K562 (cell line): ENCODE results near the gene MGAM2. TPM values are rescaled to one million over a fixed set of nuclear protein-coding genes. Genes with fewer than 3 reads are reported as not detected.

Source experiments
- ATAC-seq: fragments of 200-7000 bp; cut with Tn5 transposase; 3 replicates; pipeline ENCODE4 v1.9.1; 2020; ENCODE audit warnings: moderate library complexity
- BruUV-seq: library from RNA; stranded (reverse); fragments of 400-500 nt; replicated peaks from 2 replicates; lab custom pipeline; 2021; lab: Mats Ljungman, UMichigan
- CTCF ChIA-PET: fragments of 300-600 bp; formaldehyde crosslinking; extraction: SDS; loops from one replicate; lab custom pipeline; 2021; ENCODE audit warnings: low intra/inter-chr PET ratio; lab: Yijun Ruan, JAX
- POLR2A ChIA-PET: fragments of 300-600, 350-650 bp; sonication (Branson Sonifier 250); formaldehyde crosslinking; extraction: SDS; loops from one replicate; lab custom pipeline; 2021; ENCODE audit warnings: antibody characterized with exemption, inconsistent platforms; lab: Yijun Ruan, JAX
- DNase-seq, 4 experiments: peaks; one replicate each; pipeline versions ENCODE4 v3.0.0 to v3.0.0-alpha.2; 2011 to 2018; ENCODE audit warnings: low spot score in 3 of 4, mixed read lengths in 3 of 4; ENCODE audit errors: extremely low read depth in 1 of 4
- FAIRE-seq: peaks from 2 replicates; lab custom pipeline; 2011; peaks lifted over from hg19 to GRCh38; lab: Jason Lieb, UNC
- H2AFZ ChIP-seq: 2 replicates; pipeline ENCODE4 v1.6.0; 2011; ENCODE audit warnings: low read depth, low read length, control low read depth, inconsistent platforms
- H3K27ac ChIP-seq: fragments of 200-600 bp; 3 replicates; pipeline ENCODE4 v1.8.0; 2011; ENCODE audit warnings: low read depth, mild to moderate bottlenecking, control low read depth, inconsistent platforms, low read length, moderate library complexity, mixed read lengths; ENCODE audit errors: extremely low read depth
- H3K27me3 ChIP-seq, 2 experiments: fragments of 300-600 bp in 1 of 2; 2 replicates in 1 of 2; 3 replicates in 1 of 2; pipeline versions ENCODE4 v1.6.0 to v1.8.0; 2011; ENCODE audit warnings: inconsistent platforms in 2 of 2, low read length in 2 of 2, mild to moderate bottlenecking in 1 of 2, mixed read lengths in 1 of 2, moderate library complexity in 1 of 2; ENCODE audit not compliant: control insufficient read depth in 2 of 2, insufficient read depth in 2 of 2
- H3K36me3 ChIP-seq: fragments of 300-600 bp; 3 replicates; pipeline ENCODE4 v1.8.0; 2011; ENCODE audit warnings: mild to moderate bottlenecking, low read length, inconsistent platforms; ENCODE audit not compliant: control insufficient read depth, insufficient read depth
- H3K4me1 ChIP-seq, 2 experiments: fragments of 200-600 bp in 1 of 2; replicated peaks in 1 of 2; 2 replicates in 1 of 2; 3 replicates in 1 of 2; pipeline versions ENCODE4 v1.5.1 to v1.8.0; 2011; ENCODE audit warnings: inconsistent platforms in 2 of 2, low read length in 2 of 2, mild to moderate bottlenecking in 1 of 2, mixed read lengths in 1 of 2, moderate library complexity in 1 of 2; ENCODE audit not compliant: control insufficient read depth in 2 of 2, insufficient read depth in 2 of 2
- H3K4me2 ChIP-seq: 2 replicates; pipeline ENCODE4 v1.6.1; 2011; ENCODE audit warnings: low read length, control low read depth, inconsistent platforms, mixed read lengths; ENCODE audit not compliant: insufficient read depth
- H3K4me3 ChIP-seq: fragments of 200-600 bp; sonication (generic), shearing (Covaris generic); 2 replicates; pipeline ENCODE4 v1.5.1; 2016; ENCODE audit warnings: control low read depth, inconsistent platforms
- H3K79me2 ChIP-seq: fragments of 200-600 bp; 3 replicates; pipeline ENCODE4 v1.8.0; 2011; ENCODE audit warnings: low read length, inconsistent platforms; ENCODE audit not compliant: control insufficient read depth, insufficient read depth
- H3K9ac ChIP-seq, 2 experiments: 2 replicates each; pipeline versions ENCODE4 v1.6.0 to v1.6.1; 2011; ENCODE audit warnings: low read depth in 2 of 2, low read length in 2 of 2, control low read depth in 1 of 2, inconsistent platforms in 1 of 2, mild to moderate bottlenecking in 1 of 2, mixed read lengths in 1 of 2; ENCODE audit not compliant: insufficient read depth in 1 of 2
- H3K9me1 ChIP-seq: one replicate; pipeline ENCODE4 v1.6.0; 2011; ENCODE audit warnings: inconsistent platforms, mild to moderate bottlenecking, low read length, moderate library complexity; ENCODE audit not compliant: control insufficient read depth, insufficient read depth
- H3K9me3 ChIP-seq: replicated peaks from 2 replicates; pipeline ENCODE4 v1.5.1; 2011; ENCODE audit warnings: low read depth, low read length, inconsistent platforms; ENCODE audit not compliant: control insufficient read depth, insufficient read depth
- H4K20me1 ChIP-seq: replicated peaks from 2 replicates; pipeline ENCODE4 v1.6.1; 2011; ENCODE audit warnings: low read length, inconsistent platforms, mixed read lengths; ENCODE audit not compliant: control insufficient read depth, insufficient read depth
- CBX2 ChIP-seq: fragments of 200-600 bp; sonication (generic); IDR thresholded peaks from one replicate; pipeline ENCODE4 v1.6.1; 2012; ENCODE audit warnings: mild to moderate bottlenecking, low read length, inconsistent platforms; ENCODE audit not compliant: insufficient read depth, poor library complexity, severe bottlenecking
- MTA1 ChIP-seq: fragments of 450-650 bp; IDR thresholded peaks from 2 replicates; pipeline ENCODE4 v1.6.1; 2017; ENCODE audit warnings: borderline replicate concordance
- NFIC ChIP-seq: fragments of 450-650 bp; IDR thresholded peaks from 2 replicates; pipeline ENCODE4 v1.6.1; 2017; ENCODE audit warnings: mild to moderate bottlenecking, inconsistent platforms
- OTX1 ChIP-seq: fragments of 450-650 bp; formaldehyde crosslinking; IDR thresholded peaks from 2 replicates; pipeline ENCODE4 v1.4.0; 2022; ENCODE audit warnings: mild to moderate bottlenecking
- RNF2 ChIP-seq: sonication (generic); IDR thresholded peaks from 2 replicates; pipeline ENCODE4 v1.6.1; 2016
- STAT5A ChIP-seq: IDR thresholded peaks from 2 replicates; pipeline ENCODE4 v1.6.1; 2012; ENCODE audit warnings: low read length, inconsistent platforms, borderline replicate concordance
- ZNF699 ChIP-seq: fragments of 250-450 bp; sonication (Bioruptor Pico); IDR thresholded peaks from 2 replicates; pipeline ENCODE4 v1.8.0; 2021; ENCODE audit warnings: mild to moderate bottlenecking, moderate library complexity; ENCODE audit not compliant: insufficient replicate concordance
- WGBS: fragments of 100-300 bp; shearing (Covaris generic); methylation state at CpG from one replicate; pipeline ENCODE4 v1.1.6; 2016; ENCODE audit warnings: low coverage, mixed read lengths; ENCODE audit not compliant: insufficient coverage; ENCODE audit errors: missing lambda C conversion rate; 5-methylcytosine and 5-hydroxymethylcytosine counted together
- in situ Hi-C: fragments of 300-500 bp; cut with MboI; formaldehyde crosslinking; loops from 4 replicates; pipeline ENCODE4 v1.15.0; 2018; ENCODE audit warnings: inconsistent platforms, mixed read lengths
- intact Hi-C: fragments of 100-400 bp; cut with micrococcal nuclease; formaldehyde crosslinking; loops from 2 replicates; pipeline ENCODE4 v1.14.2; 2022
- polyA plus RNA-seq, 8 experiments: library from polyadenylated mRNA; depleted of rRNA in 4 of 8; stranded (reverse) in 5 of 8; unstranded in 3 of 8; fragments of >200 nt; fragmentation: Nextera tagmentation in 2 of 8; fragmentation: Illumina TruSeq in 1 of 8; extraction: Ambion mirVana in 2 of 8; extraction: Trizol in 1 of 8; gene quantifications; 2 replicates each; pipeline versions ENCODE4 v1.2.1 to v1.2.3, GENCODE V29; 2011 to 2014; ENCODE audit warnings: inconsistent platforms in 1 of 8, missing spikeins in 1 of 8
- total RNA-seq, 7 experiments: library from RNA; depleted of rRNA in 6 of 7; stranded (reverse); fragments of >200 nt in 6 of 7; fragmentation: Illumina TruSeq in 2 of 7; extraction: Trizol in 2 of 7; gene quantifications; 2 replicates each; pipeline versions ENCODE4 v1.2.1 to v1.2.3, GENCODE V29; 2011 to 2021; ENCODE audit warnings: low replicate concordance in 1 of 7
- TF ChIP-seq, protein P1 (sequence below), 3 experiments: fragments of 200-800 bp in 1 of 3; fragments of 250-450 bp in 1 of 3; fragments of 450-650 bp in 1 of 3; sonication (Bioruptor Pico) in 1 of 3; sonication (Bioruptor generic) in 1 of 3; formaldehyde crosslinking in 1 of 3; IDR thresholded peaks; 2 replicates each; pipeline versions ENCODE4 v1.6.1 to v1.8.0; 2016 to 2022; ENCODE audit warnings: mild to moderate bottlenecking in 2 of 3, missing genetic modification characterization in 2 of 3, missing compliant biosample characterization in 1 of 3, moderate library complexity in 1 of 3

The MGAM2 gene
- total and polyA plus RNA-seq, 9 of the 15 experiments (the other 6 are each of a cell fraction or from before 2014, with no cell fraction given): 0.03 TPM; not detected in 8

GRCh38 chr7:142120524-142120923 is 9.0 kb downstream of the MGAM2 start:
- intact Hi-C loops (no loop called here), in situ Hi-C loops (no loop called here)
- Histone ChIP-seq H3K4me1 (no peaks in the 10 kb centered on the region), H3K4me2 (no peak overlapping the region), H3K36me3 (no peaks in the 10 kb centered on the region), H3K9me1 (no peaks in the 10 kb centered on the region), H3K27me3 (no peaks in the 10 kb centered on the region), H3K9me3 (no peaks in the 10 kb centered on the region), H4K20me1 (no peaks in the 10 kb centered on the region), H3K4me3 (no peak overlapping the region), H3K27ac (no peak overlapping the region), H3K79me2 (no peaks in the 10 kb centered on the region), H2AFZ (no peak overlapping the region), H3K9ac (no peak overlapping the region)
- DNase-seq: no peak
- no TSS peak for BruUV-seq
- no peak for ATAC-seq
- WGBS: 2% methylated on average over 4 of the region's 4 CpGs
- CTCF ChIA-PET: no interaction called here
- FAIRE-seq: no peak
- POLR2A ChIA-PET: no interaction called here
- TF ChIP-seq STAT5A: no peak
- no peak for TF ChIP-seq RNF2
- no peak for TF ChIP-seq NFIC
- TF ChIP-seq OTX1 (CRISPR knock-in tag): no peak
- no peak for TF ChIP-seq ZNF699 (CRISPR knock-in tag)
- no peak for TF ChIP-seq CBX2
- TF ChIP-seq MTA1: no peak
- TF ChIP-seq, protein P1, sequence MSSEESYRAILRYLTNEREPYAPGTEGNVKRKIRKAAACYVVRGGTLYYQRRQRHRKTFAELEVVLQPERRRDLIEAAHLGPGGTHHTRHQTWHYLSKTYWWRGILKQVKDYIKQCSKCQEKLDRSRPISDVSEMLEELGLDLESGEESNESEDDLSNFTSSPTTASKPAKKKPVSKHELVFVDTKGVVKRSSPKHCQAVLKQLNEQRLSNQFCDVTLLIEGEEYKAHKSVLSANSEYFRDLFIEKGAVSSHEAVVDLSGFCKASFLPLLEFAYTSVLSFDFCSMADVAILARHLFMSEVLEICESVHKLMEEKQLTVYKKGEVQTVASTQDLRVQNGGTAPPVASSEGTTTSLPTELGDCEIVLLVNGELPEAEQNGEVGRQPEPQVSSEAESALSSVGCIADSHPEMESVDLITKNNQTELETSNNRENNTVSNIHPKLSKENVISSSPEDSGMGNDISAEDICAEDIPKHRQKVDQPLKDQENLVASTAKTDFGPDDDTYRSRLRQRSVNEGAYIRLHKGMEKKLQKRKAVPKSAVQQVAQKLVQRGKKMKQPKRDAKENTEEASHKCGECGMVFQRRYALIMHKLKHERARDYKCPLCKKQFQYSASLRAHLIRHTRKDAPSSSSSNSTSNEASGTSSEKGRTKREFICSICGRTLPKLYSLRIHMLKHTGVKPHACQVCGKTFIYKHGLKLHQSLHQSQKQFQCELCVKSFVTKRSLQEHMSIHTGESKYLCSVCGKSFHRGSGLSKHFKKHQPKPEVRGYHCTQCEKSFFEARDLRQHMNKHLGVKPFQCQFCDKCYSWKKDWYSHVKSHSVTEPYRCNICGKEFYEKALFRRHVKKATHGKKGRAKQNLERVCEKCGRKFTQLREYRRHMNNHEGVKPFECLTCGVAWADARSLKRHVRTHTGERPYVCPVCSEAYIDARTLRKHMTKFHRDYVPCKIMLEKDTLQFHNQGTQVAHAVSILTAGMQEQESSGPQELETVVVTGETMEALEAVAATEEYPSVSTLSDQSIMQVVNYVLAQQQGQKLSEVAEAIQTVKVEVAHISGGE (CRISPR knock-in tag; IDR thresholded peaks at IDR 0.05): no peak
